KMS-11 (cell line): ENCODE data around the gene FOXN3.

Source experiments
- H2AFZ ChIP-seq: fragments of 200-600 bp; sonication (generic); 2 replicates; pipeline ENCODE4 v1.6.1; 2016; ENCODE audit warnings: antibody characterized with exemption, mixed run types, low read depth
- H3K27ac ChIP-seq: fragments of 200-600 bp; sonication (generic); 2 replicates; pipeline ENCODE4 v1.6.1; 2016; ENCODE audit warnings: mild to moderate bottlenecking, mixed run types
- H3K27me3 ChIP-seq: fragments of 200-600 bp; sonication (generic); 2 replicates; pipeline ENCODE4 v1.6.1; 2017; ENCODE audit warnings: mild to moderate bottlenecking, low read depth, mixed run types, moderate library complexity; ENCODE audit not compliant: insufficient read depth
- H3K36me3 ChIP-seq: fragments of 200-600 bp; sonication (generic); 2 replicates; pipeline ENCODE4 v1.6.1; 2017; ENCODE audit warnings: mild to moderate bottlenecking, mixed run types; ENCODE audit not compliant: insufficient read depth
- H3K4me1 ChIP-seq: fragments of 200-600 bp; sonication (generic); 2 replicates; pipeline ENCODE4 v1.6.1; 2016; ENCODE audit warnings: mild to moderate bottlenecking, low read depth, mixed run types; ENCODE audit not compliant: poor library complexity, severe bottlenecking
- H3K4me2 ChIP-seq: fragments of 200-600 bp; sonication (generic); 2 replicates; pipeline ENCODE4 v1.7.0; 2016; ENCODE audit warnings: mild to moderate bottlenecking, mixed run types
- H3K4me3 ChIP-seq: fragments of 200-600 bp; sonication (generic); IDR thresholded peaks from 2 replicates; pipeline ENCODE4 v1.6.1; 2017; ENCODE audit warnings: low read depth, low read length, mixed read lengths; ENCODE audit not compliant: insufficient read depth
- H3K79me2 ChIP-seq: fragments of 200-600 bp; sonication (generic); 2 replicates; pipeline ENCODE4 v1.6.1; 2016; ENCODE audit warnings: low read depth, mixed run types; ENCODE audit not compliant: insufficient read depth
- H3K9ac ChIP-seq: fragments of 200-600 bp; sonication (generic); 2 replicates; pipeline ENCODE4 v1.6.1; 2016; ENCODE audit warnings: mild to moderate bottlenecking, mixed run types
- H4K20me1 ChIP-seq: fragments of 200-600 bp; sonication (generic); 2 replicates; pipeline ENCODE4 v1.6.1; 2016; ENCODE audit warnings: mild to moderate bottlenecking, mixed run types; ENCODE audit not compliant: insufficient read depth
- TF ChIP-seq, protein P1 (sequence below): fragments of 200-600 bp; sonication (generic); conservative IDR thresholded peaks from 2 replicates; pipeline ENCODE4 v1.6.1; 2017; ENCODE audit warnings: low read depth, mild to moderate bottlenecking, antibody characterized with exemption, low read length, moderate library complexity, mixed read lengths

The FOXN3 gene

DNA sequence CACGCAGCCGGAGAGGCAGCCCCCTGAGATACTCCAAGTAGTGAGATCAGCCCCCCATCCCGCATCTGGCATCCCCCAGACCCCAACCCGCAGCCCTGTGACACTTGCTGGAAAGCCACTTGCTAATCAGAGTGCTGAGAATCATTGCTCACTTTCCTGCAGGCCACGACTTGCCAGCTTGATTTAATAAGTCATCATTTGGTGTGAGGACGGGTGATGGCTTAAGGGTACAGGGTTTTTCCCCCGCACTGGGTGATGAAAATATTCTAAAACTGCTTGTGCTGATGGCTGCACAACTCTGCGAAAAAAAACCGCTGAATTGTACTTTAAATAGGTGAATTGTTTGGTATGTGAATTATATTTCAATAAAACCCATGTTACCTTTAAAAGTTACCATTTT, 171.2 kb downstream of the FOXN3 start:
- TF ChIP-seq, protein P1, sequence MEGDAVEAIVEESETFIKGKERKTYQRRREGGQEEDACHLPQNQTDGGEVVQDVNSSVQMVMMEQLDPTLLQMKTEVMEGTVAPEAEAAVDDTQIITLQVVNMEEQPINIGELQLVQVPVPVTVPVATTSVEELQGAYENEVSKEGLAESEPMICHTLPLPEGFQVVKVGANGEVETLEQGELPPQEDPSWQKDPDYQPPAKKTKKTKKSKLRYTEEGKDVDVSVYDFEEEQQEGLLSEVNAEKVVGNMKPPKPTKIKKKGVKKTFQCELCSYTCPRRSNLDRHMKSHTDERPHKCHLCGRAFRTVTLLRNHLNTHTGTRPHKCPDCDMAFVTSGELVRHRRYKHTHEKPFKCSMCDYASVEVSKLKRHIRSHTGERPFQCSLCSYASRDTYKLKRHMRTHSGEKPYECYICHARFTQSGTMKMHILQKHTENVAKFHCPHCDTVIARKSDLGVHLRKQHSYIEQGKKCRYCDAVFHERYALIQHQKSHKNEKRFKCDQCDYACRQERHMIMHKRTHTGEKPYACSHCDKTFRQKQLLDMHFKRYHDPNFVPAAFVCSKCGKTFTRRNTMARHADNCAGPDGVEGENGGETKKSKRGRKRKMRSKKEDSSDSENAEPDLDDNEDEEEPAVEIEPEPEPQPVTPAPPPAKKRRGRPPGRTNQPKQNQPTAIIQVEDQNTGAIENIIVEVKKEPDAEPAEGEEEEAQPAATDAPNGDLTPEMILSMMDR: no peak
- H3K27ac ChIP-seq: no peak overlapping the region
- no peak overlapping the region for H2AFZ ChIP-seq
- H3K27me3 ChIP-seq: no peaks in the 10 kb centered on the region
- no peak overlapping the region for H3K4me2 ChIP-seq
- no peaks in the 10 kb centered on the region for H3K36me3 ChIP-seq
- H3K79me2 ChIP-seq: no peaks in the 10 kb centered on the region
- no peak overlapping the region for H3K9ac ChIP-seq
- no peaks in the 10 kb centered on the region for H3K4me1 ChIP-seq
- no peaks in the 10 kb centered on the region for H4K20me1 ChIP-seq
- no peak overlapping the region for H3K4me3 ChIP-seq

DNA sequence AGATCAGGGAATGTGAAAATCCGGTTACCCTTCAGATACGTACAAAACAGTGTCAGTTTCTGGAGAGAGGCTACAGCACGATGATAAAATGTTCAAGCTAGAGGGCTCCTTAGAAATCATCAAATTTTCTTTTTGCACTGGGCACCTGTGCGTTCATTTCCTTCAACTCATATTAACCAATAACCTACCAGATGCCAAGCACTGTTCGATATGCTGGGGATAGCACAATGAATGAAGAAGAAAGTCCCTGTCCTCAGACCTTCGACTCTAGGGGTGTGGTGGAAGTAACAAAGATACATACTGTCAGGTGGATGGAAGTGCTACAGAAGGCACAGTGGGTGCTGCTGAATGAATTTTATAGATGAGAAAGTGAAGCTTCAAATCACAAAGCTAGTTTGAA, 172.3 kb downstream of the FOXN3 start:
- H3K27me3 ChIP-seq: no peaks in the 10 kb centered on the region
- H3K4me3 ChIP-seq: no peak overlapping the region
- no peak overlapping the region for H3K4me2 ChIP-seq
- H4K20me1 ChIP-seq: no peaks in the 10 kb centered on the region
- H3K27ac ChIP-seq: no peak overlapping the region
- H3K4me1 ChIP-seq: no peaks in the 10 kb centered on the region
- H3K79me2 ChIP-seq: no peaks in the 10 kb centered on the region
- TF ChIP-seq, protein P1: no peak
- no peaks in the 10 kb centered on the region for H3K36me3 ChIP-seq
- H3K9ac ChIP-seq: no peak overlapping the region
- H2AFZ ChIP-seq: no peak overlapping the region

DNA sequence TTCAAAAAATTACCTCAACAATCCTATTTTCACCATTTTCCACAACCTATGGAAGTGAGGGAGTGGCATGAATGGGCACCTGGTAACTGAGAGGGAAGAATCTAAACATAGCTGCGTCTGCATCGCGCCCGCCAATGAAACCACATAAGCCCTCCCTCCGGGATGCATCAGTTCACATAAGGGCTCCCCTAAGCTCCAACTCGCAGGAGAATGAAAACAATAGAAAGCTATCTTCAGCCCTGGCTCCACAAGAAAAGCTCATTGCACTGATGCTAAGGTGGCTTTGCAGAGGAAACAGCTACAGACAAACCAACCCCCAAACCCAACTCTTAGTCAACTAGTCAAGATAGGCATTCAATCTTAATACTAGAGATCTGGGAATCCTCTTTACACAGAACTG, 173.3 kb downstream of the FOXN3 start:
- Histone ChIP-seq H3K9ac (no peak overlapping the region), H3K4me2 (no peak overlapping the region), H2AFZ (no peak overlapping the region), H3K4me1 (no peaks in the 10 kb centered on the region), H3K27me3 (no peaks in the 10 kb centered on the region), H4K20me1 (no peaks in the 10 kb centered on the region), H3K27ac (no peak overlapping the region), H3K36me3 (no peaks in the 10 kb centered on the region), H3K4me3 (no peak overlapping the region), H3K79me2 (no peaks in the 10 kb centered on the region)
- TF ChIP-seq, protein P1: no peak

DNA sequence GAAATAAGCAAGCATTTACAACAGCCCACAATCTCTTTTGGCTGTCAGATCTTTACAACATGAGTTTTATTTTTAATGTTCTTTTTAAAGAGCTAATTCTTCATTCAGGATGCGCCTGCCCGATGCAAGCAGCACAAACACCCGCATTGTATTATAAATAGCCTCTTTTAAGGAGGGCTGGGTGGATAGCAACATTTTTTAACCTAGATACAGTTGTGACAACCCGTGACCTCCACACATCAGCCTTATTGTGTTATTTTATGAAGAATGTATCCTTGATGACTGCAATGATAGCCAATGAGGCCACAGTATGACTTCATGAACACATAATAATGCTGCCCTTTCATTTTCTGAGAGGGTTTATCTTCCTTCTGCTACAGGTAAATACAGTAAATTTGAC, 173.7 kb downstream of the FOXN3 start:
- H2AFZ ChIP-seq: no peak overlapping the region
- TF ChIP-seq, protein P1: no peak
- H4K20me1 ChIP-seq: no peaks in the 10 kb centered on the region
- H3K4me2 ChIP-seq: no peak overlapping the region
- no peak overlapping the region for H3K9ac ChIP-seq
- H3K27ac ChIP-seq: no peak overlapping the region
- H3K4me3 ChIP-seq: no peak overlapping the region
- H3K79me2 ChIP-seq: no peaks in the 10 kb centered on the region
- H3K4me1 ChIP-seq: no peaks in the 10 kb centered on the region
- H3K36me3 ChIP-seq: no peaks in the 10 kb centered on the region
- H3K27me3 ChIP-seq: no peaks in the 10 kb centered on the region
